ENCODE data around the gene UCN. TPM values are rescaled to one million over a fixed set of nuclear protein-coding genes. Genes with fewer than 3 reads are reported as not detected.
A peak's percentile ranks its signal among the peaks of the same experiment; 100 is the strongest.

Gene UCN
- total RNA-seq, 6 experiments from 2014 or later = 0.88 to 4.3 (median 1.6) TPM

DNA sequence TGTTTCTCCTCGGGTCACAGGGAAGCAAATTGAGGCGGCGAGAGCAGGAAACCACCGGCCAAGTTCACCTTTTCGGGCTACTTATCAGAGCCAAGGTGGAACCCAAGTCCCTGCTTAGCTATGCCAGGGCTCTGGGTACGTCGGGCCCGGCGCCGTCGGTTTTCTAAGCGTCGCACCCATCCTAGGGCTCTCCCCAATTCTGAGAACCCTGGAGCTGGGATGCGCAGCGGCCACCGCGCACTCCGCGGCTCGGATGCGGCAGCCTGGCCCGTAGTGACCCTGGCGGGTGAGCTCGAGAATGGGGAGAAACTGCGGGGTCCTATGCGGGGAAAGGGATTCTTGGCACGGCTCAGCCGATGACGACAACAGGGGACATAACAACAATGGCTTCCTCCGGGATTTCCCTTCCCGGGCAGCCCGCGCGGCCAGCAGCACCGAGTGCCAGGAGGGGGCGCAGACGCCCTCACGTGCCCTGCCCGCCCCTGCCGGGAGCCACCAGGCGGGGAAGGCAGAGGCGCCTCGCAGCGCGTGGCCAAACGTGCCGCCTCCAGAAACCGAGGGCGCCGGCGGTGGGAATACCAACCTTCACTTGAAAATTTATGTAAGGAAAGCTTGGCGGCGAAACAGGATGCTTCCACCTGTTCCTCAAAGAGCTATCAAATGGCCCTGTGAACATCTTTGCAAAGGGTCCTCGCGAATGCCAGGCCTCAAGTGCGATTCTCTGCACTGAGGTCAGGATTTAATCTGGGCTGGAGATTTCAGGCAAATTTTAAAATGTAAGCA lies 43.3 kb downstream of the UCN start:
- Histone ChIP-seq H3K27ac (no peak overlapping the region), H3K4me1 (peaks cover 0 to 31% (median 2%) of the 10 kb centered on the region in 4 donors), H3K36me3 (no peaks in the 10 kb centered on the region), H3K4me3 (peak overlapping the region in 1 of 3 donors; percentile 14), H3K9me3 (no peaks in the 10 kb centered on the region), H3K27me3 (peaks cover 0 to 27% of the 10 kb centered on the region in 2 donors)
- WGBS (ENCODE audit: insufficient coverage, low coverage, low lambda C conversion rate, missing lambda C conversion rate) = 9% methylated on average over 12 of the region's 56 CpGs
- DNase-seq = peak in 1 of 3 donors; percentile 63
- TF ChIP-seq, protein P1, sequence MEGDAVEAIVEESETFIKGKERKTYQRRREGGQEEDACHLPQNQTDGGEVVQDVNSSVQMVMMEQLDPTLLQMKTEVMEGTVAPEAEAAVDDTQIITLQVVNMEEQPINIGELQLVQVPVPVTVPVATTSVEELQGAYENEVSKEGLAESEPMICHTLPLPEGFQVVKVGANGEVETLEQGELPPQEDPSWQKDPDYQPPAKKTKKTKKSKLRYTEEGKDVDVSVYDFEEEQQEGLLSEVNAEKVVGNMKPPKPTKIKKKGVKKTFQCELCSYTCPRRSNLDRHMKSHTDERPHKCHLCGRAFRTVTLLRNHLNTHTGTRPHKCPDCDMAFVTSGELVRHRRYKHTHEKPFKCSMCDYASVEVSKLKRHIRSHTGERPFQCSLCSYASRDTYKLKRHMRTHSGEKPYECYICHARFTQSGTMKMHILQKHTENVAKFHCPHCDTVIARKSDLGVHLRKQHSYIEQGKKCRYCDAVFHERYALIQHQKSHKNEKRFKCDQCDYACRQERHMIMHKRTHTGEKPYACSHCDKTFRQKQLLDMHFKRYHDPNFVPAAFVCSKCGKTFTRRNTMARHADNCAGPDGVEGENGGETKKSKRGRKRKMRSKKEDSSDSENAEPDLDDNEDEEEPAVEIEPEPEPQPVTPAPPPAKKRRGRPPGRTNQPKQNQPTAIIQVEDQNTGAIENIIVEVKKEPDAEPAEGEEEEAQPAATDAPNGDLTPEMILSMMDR (IDR thresholded peaks at IDR 0.05) = peak; percentile 21 to 46 (median 41)
- no peak for TF ChIP-seq POLR2A (IDR thresholded peaks at IDR 0.05)
- intact Hi-C loops (cut with DNase I) = no loop called here
- peak; percentile 62 to 66 (median 62) for ATAC-seq

DNA sequence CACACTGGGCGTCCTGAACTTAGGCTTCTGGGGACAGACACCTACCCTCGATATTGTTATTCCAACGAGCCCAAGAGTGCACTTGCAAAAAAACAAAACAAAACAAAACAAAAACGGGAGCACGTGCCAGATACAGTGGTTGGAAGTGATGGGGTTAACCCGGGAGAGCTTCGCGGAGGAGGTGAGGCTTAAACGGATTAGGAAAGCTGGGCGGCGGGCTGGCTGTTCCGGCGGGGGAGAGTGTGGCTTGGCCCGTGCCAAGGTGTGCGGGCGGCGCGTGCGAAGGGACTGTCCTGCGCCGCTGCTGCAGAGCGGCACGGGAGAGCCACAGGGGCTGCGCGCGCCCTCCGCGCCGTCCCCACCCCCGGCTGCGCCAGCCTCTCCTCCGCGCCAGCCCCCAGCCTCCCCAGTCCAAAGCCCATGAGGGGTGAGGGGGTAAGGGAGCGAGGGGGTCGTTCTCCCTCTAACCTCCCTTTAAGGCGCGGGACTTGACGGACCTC lies 43.9 kb downstream of the UCN start:
- ATAC-seq (peak; percentile 20 to 36 (median 28)), DNase-seq (no peak)
- WGBS (ENCODE audit: insufficient coverage, low coverage, low lambda C conversion rate, missing lambda C conversion rate) = 0% methylated on average over 13 of the region's 38 CpGs
- no peak for TF ChIP-seq POLR2A (IDR thresholded peaks at IDR 0.05)
- TF ChIP-seq, protein P1 (IDR thresholded peaks at IDR 0.05) = no peak
- Histone ChIP-seq H3K9me3 (no peaks in the 10 kb centered on the region), H3K36me3 (no peaks in the 10 kb centered on the region), H3K4me3 (peak overlapping the region in 1 of 3 donors; percentile 14), H3K27me3 (peaks cover 0 to 27% of the 10 kb centered on the region in 2 donors), H3K27ac (no peak overlapping the region), H3K4me1 (peaks cover 0 to 31% (median 2%) of the 10 kb centered on the region in 4 donors)
- intact Hi-C loops (cut with DNase I) = no loop called here

DNA sequence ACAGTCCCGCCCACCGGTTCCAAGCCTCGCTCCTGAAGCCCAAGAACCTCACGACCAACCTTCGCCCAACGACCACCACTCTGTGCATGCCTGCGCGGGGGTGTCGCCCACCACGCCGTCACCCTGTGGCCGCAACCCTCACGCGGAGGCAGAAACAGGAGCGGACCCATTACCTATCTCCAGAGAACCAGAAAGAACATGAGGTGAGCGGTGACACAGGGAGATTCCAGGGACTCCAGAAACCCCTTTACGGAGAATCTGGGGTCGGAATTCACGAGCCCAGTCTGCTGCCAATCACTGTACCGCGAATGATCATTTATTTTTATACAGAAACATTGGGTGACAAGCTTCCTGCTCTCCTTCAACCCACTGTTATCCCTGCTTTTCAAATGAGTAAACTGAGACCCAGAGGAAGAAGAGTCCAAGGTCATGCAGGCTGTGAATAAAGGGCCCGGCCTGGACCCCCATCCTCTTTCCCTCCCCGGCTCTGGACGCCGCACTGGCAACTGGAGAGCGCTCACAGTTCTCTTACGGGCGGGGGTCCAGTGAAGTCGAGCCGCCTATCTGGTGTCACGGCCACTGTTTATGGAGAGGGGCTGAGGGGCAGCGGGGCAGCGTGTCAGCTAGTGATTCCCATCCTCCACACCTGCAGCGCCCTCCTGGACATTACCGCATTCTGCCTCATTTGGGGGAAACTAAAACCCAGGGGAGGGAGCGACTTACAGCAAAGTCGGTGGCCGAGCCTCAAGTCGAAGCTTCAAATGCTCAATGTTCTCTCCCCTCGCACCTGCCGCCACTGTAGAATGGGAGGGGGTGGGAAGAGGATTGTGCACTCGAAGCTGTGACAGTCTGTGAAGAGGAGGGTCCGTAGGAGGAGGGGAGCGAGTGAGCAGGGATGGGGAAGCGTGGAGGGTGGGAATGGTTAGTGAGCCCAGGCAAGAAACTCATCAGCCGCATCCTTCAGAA lies 44.7 kb downstream of the UCN start:
- intact Hi-C loops (cut with DNase I) = no loop called here
- no peak overlapping the region for H3K27ac ChIP-seq
- no peak for DNase-seq
- TF ChIP-seq POLR2A (IDR thresholded peaks at IDR 0.05) = no peak
- TF ChIP-seq, protein P1 (IDR thresholded peaks at IDR 0.05) = no peak
- peak overlapping the region; percentile 25 to 51 (median 39) for H3K4me3 ChIP-seq
- peaks cover 0 to 27% of the 10 kb centered on the region in 2 donors for H3K27me3 ChIP-seq
- H3K36me3 ChIP-seq = no peaks in the 10 kb centered on the region
- H3K9me3 ChIP-seq = no peaks in the 10 kb centered on the region
- 2% methylated on average over 26 of the region's 46 CpGs for WGBS (ENCODE audit: insufficient coverage, low coverage, low lambda C conversion rate, missing lambda C conversion rate)
- ATAC-seq = no peak
- peaks cover 0 to 31% (median 2%) of the 10 kb centered on the region in 4 donors for H3K4me1 ChIP-seq

Data from right lobe of liver (tissue), 6 donors.